ENCODE data around the gene PALM. TPM values are rescaled to one million over a fixed set of nuclear protein-coding genes. Genes with fewer than 3 reads are reported as not detected.

Gene PALM
- total RNA-seq, 1 experiment from 2014 or later = 22.1 TPM

GRCh38 chr19:771332-771785, 62.6 kb downstream of the PALM start:
- H3K36me3 Mint-ChIP-seq = no peaks in the 10 kb centered on the region
- H3K4me3 Mint-ChIP-seq = no peak overlapping the region
- H3K4me1 Mint-ChIP-seq = no peaks in the 10 kb centered on the region
- no peak overlapping the region for H3K27ac Mint-ChIP-seq
- DNase-seq (ENCODE audit: low spot score) (no peak), ATAC-seq (no peak)
- no peaks in the 10 kb centered on the region; the same call in 1 of the 2 replicates for H3K27me3 Mint-ChIP-seq (ENCODE audit: low read depth)
- no peaks in the 10 kb centered on the region for H3K9me3 Mint-ChIP-seq
- TF ChIP-seq ZNF263 (CRISPR knock-in tag; IDR thresholded peaks at IDR 0.05; ENCODE audit: low read depth) (peak; percentile 81), USF2 (CRISPR knock-in tag; IDR thresholded peaks at IDR 0.05) (no peak), E2F5 (CRISPR knock-in tag; IDR thresholded peaks at IDR 0.05) (no peak), GTF2I (CRISPR knock-in tag; conservative IDR thresholded peaks at IDR 0.05) (0 out of 2 replicates have a peak, but pooled peaks have one; percentile 29), FOXP1 (CRISPR knock-in tag; IDR thresholded peaks at IDR 0.05; ENCODE audit: borderline replicate concordance) (no peak)
- ChIA-PET POLR2A (no interaction called here), CTCF (interaction anchor here (1.7 kb wide), 1 partner anchor 90 kb away, joined by 5 read pairs; no protein-coding TSS in a partner anchor)

- H3K4me1 Mint-ChIP-seq = no peaks in the 10 kb centered on the region
- ChIA-PET CTCF (interaction anchor here (1.2 to 1.9 kb wide), 3 partner anchors 10 to 43 kb away, joined by 4 to 9 read pairs (median 5); no protein-coding TSS in a partner anchor), POLR2A (interaction anchor here (1.7 kb wide), 1 partner anchor 27 kb away, joined by 5 read pairs; no protein-coding TSS in a partner anchor)
- H3K27me3 Mint-ChIP-seq (ENCODE audit: low read depth) = no peaks in the 10 kb centered on the region
- H3K36me3 Mint-ChIP-seq = no peaks in the 10 kb centered on the region
- H3K4me3 Mint-ChIP-seq = no peak overlapping the region
- DNase-seq (ENCODE audit: low spot score) (no peak), ATAC-seq (no peak)
- no peak overlapping the region for H3K27ac Mint-ChIP-seq
- no peak for TF ChIP-seq ZNF512 (CRISPR knock-in tag; IDR thresholded peaks at IDR 0.05; ENCODE audit: borderline replicate concordance)
- TF ChIP-seq NR3C1 (CRISPR knock-in tag; conservative IDR thresholded peaks at IDR 0.05; ENCODE audit: low read depth) = no peak
- no peak for TF ChIP-seq EMX1 (CRISPR knock-in tag; IDR thresholded peaks at IDR 0.05)
- TF ChIP-seq, protein P1, sequence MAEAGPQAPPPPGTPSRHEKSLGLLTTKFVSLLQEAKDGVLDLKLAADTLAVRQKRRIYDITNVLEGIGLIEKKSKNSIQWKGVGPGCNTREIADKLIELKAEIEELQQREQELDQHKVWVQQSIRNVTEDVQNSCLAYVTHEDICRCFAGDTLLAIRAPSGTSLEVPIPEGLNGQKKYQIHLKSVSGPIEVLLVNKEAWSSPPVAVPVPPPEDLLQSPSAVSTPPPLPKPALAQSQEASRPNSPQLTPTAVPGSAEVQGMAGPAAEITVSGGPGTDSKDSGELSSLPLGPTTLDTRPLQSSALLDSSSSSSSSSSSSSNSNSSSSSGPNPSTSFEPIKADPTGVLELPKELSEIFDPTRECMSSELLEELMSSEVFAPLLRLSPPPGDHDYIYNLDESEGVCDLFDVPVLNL (CRISPR knock-in tag; IDR thresholded peaks at IDR 0.05; ENCODE audit: borderline replicate concordance, low read depth) = no peak
- TF ChIP-seq RORB (CRISPR knock-in tag; IDR thresholded peaks at IDR 0.05) = no peak
- TF ChIP-seq ZNF263 (CRISPR knock-in tag; IDR thresholded peaks at IDR 0.05; ENCODE audit: low read depth) = peak; percentile 48; the same call in 1 of the 2 replicates
- TF ChIP-seq, protein P2, sequence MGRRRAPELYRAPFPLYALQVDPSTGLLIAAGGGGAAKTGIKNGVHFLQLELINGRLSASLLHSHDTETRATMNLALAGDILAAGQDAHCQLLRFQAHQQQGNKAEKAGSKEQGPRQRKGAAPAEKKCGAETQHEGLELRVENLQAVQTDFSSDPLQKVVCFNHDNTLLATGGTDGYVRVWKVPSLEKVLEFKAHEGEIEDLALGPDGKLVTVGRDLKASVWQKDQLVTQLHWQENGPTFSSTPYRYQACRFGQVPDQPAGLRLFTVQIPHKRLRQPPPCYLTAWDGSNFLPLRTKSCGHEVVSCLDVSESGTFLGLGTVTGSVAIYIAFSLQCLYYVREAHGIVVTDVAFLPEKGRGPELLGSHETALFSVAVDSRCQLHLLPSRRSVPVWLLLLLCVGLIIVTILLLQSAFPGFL (CRISPR knock-in tag; IDR thresholded peaks at IDR 0.05; ENCODE audit: borderline replicate concordance) = no peak
- TF ChIP-seq FOXJ3 (CRISPR knock-in tag; IDR thresholded peaks at IDR 0.05; ENCODE audit: borderline replicate concordance) = no peak
- TF ChIP-seq GTF2I (CRISPR knock-in tag; conservative IDR thresholded peaks at IDR 0.05) = peak; percentile 43; the same call in 1 of the 2 replicates
- no peaks in the 10 kb centered on the region for H3K9me3 Mint-ChIP-seq
These were observed 63.3 kb downstream of the PALM start for GRCh38 chr19:772063-772462.

- DNase-seq (ENCODE audit: low spot score) = peak; percentile 64
- Mint-ChIP-seq H3K27ac (no peak overlapping the region), H3K36me3 (no peaks in the 10 kb centered on the region), H3K9me3 (no peaks in the 10 kb centered on the region), H3K4me3 (no peak overlapping the region), H3K27me3 (ENCODE audit: low read depth) (no peaks in the 10 kb centered on the region), H3K4me1 (no peaks in the 10 kb centered on the region)
- TF ChIP-seq GTF2I (CRISPR knock-in tag; conservative IDR thresholded peaks at IDR 0.05) = peak; percentile 84; the same call in 1 of the 2 replicates
- TF ChIP-seq, protein P3, sequence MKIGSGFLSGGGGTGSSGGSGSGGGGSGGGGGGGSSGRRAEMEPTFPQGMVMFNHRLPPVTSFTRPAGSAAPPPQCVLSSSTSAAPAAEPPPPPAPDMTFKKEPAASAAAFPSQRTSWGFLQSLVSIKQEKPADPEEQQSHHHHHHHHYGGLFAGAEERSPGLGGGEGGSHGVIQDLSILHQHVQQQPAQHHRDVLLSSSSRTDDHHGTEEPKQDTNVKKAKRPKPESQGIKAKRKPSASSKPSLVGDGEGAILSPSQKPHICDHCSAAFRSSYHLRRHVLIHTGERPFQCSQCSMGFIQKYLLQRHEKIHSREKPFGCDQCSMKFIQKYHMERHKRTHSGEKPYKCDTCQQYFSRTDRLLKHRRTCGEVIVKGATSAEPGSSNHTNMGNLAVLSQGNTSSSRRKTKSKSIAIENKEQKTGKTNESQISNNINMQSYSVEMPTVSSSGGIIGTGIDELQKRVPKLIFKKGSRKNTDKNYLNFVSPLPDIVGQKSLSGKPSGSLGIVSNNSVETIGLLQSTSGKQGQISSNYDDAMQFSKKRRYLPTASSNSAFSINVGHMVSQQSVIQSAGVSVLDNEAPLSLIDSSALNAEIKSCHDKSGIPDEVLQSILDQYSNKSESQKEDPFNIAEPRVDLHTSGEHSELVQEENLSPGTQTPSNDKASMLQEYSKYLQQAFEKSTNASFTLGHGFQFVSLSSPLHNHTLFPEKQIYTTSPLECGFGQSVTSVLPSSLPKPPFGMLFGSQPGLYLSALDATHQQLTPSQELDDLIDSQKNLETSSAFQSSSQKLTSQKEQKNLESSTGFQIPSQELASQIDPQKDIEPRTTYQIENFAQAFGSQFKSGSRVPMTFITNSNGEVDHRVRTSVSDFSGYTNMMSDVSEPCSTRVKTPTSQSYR (CRISPR knock-in tag; IDR thresholded peaks at IDR 0.05) = no peak
- no peak for TF ChIP-seq USF1 (CRISPR knock-in tag; IDR thresholded peaks at IDR 0.05)
- TF ChIP-seq, protein P4, sequence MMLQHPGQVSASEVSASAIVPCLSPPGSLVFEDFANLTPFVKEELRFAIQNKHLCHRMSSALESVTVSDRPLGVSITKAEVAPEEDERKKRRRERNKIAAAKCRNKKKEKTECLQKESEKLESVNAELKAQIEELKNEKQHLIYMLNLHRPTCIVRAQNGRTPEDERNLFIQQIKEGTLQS (CRISPR knock-in tag; conservative IDR thresholded peaks at IDR 0.05) = no peak
- 0 out of 2 replicates have a peak, but pooled peaks have one; percentile 31 for TF ChIP-seq FOXP1 (CRISPR knock-in tag; IDR thresholded peaks at IDR 0.05; ENCODE audit: borderline replicate concordance)
- no peak for TF ChIP-seq ESRRA (CRISPR knock-in tag; IDR thresholded peaks at IDR 0.05; ENCODE audit: borderline replicate concordance)
- CTCF ChIA-PET = interaction anchor here (0.6 to 1.9 kb wide), 12 partner anchors 9 to 276 kb away, joined by 3 to 9 read pairs (median 4); no protein-coding TSS in a partner anchor
- ATAC-seq = peak; percentile 79
- POLR2A ChIA-PET = interaction anchor here (0.6 to 1.7 kb wide), 2 partner anchors 26 to 146 kb away, joined by 3 to 5 read pairs; no protein-coding TSS in a partner anchor
These were observed 64.1 kb downstream of the PALM start for GRCh38 chr19:772730-773436.

All from WTC11 (cell line).